SU-DHL-6 (cell line): ENCODE measurements around the gene BCLAF1.

Experiments
- H2AFZ ChIP-seq: fragments of 200-600 bp; sonication (generic); 2 replicates; pipeline ENCODE4 v1.6.1; 2014; ENCODE audit warnings: low read depth, mild to moderate bottlenecking, moderate library complexity, mixed read lengths, antibody characterized with exemption, low read length; ENCODE audit not compliant: severe bottlenecking
- H3F3A ChIP-seq: fragments of 200-600 bp; shearing (Covaris generic); 2 replicates; pipeline ENCODE4 v1.6.0; 2016; ENCODE audit warnings: antibody characterized with exemption, mild to moderate bottlenecking; ENCODE audit not compliant: insufficient read depth
- H3K27ac ChIP-seq: fragments of 200-600 bp; sonication (generic); 2 replicates; pipeline ENCODE4 v1.5.1; 2016; ENCODE audit warnings: low read depth, mild to moderate bottlenecking, low read length, moderate library complexity, mixed read lengths
- H3K27me3 ChIP-seq: fragments of 200-600 bp; sonication (generic), shearing (Covaris generic); 2 replicates; pipeline ENCODE4 v1.6.0; 2014; ENCODE audit warnings: mild to moderate bottlenecking, low read length
- H3K36me3 ChIP-seq: fragments of 200-600 bp; sonication (generic); 2 replicates; pipeline ENCODE4 v1.6.1; 2014; ENCODE audit warnings: mild to moderate bottlenecking, low read length, mixed read lengths
- H3K4me2 ChIP-seq: fragments of 300-600, 200-600 bp; shearing (Covaris generic), sonication (generic); 2 replicates; pipeline ENCODE4 v1.6.0; 2014; ENCODE audit warnings: low read length, low read depth, mild to moderate bottlenecking; ENCODE audit not compliant: poor library complexity, severe bottlenecking
- H3K4me3 ChIP-seq: fragments of 200-600 bp; sonication (generic); 2 replicates; pipeline ENCODE4 v1.5.1; 2014; ENCODE audit warnings: antibody characterized with exemption, low read length, mild to moderate bottlenecking, mixed read lengths; ENCODE audit not compliant: insufficient read depth, poor library complexity, severe bottlenecking
- H3K79me2 ChIP-seq: fragments of 200-600 bp; sonication (generic); 2 replicates; pipeline ENCODE4 v1.6.1; 2014; ENCODE audit warnings: mild to moderate bottlenecking, low read length, moderate library complexity; ENCODE audit not compliant: insufficient read depth
- H3K9ac ChIP-seq: fragments of 200-600 bp; sonication (generic); 2 replicates; pipeline ENCODE4 v1.7.0; 2014; ENCODE audit warnings: mild to moderate bottlenecking, low read length
- H3K9me2 ChIP-seq: fragments of 200-600 bp; sonication (generic); replicated peaks from 2 replicates; pipeline ENCODE4 v1.6.1; 2014; ENCODE audit warnings: low read length; ENCODE audit not compliant: insufficient read depth
- H3K9me3 ChIP-seq: fragments of 200-600 bp; sonication (generic); 2 replicates; pipeline ENCODE4 v1.6.1; 2014; ENCODE audit warnings: low read length, mixed read lengths; ENCODE audit not compliant: insufficient read depth
- H4K20me1 ChIP-seq: fragments of 200-600 bp; sonication (generic); 2 replicates; pipeline ENCODE4 v1.6.1; 2014; ENCODE audit warnings: low read depth, mild to moderate bottlenecking, antibody characterized with exemption, low read length, moderate library complexity, mixed read lengths
- CTCF ChIP-seq: fragments of 200-600 bp; sonication (generic); IDR thresholded peaks from one replicate; pipeline ENCODE4 v1.5.1; 2017; ENCODE audit warnings: antibody characterized with exemption, mild to moderate bottlenecking, low read length, moderate library complexity; ENCODE audit not compliant: insufficient read depth, poor library complexity, severe bottlenecking
- EZH2phosphoT487 ChIP-seq: fragments of 200-600 bp; sonication (generic), shearing (Covaris generic); conservative IDR thresholded peaks from 2 replicates; pipeline ENCODE4 v1.6.1; 2018; ENCODE audit warnings: mild to moderate bottlenecking, antibody characterized with exemption, low read length, moderate library complexity, mixed read lengths

BCLAF1 gene

GRCh38 chr6:136251394-136251793, 38.3 kb downstream of the BCLAF1 start:
- Histone ChIP-seq H3K9me2 (no peaks in the 10 kb centered on the region), H3K4me3 (peak overlapping the region; percentile 99), H3K9ac (no peak overlapping the region; the same call in 1 of the 2 replicates), H3K36me3 (peaks cover 20% of the 10 kb centered on the region), H3K4me2 (peak overlapping the region; percentile 87), H3F3A (peaks cover 47% of the 10 kb centered on the region), H3K9me3 (peaks cover 5% of the 10 kb centered on the region; the same call in 1 of the 2 replicates), H3K27me3 (no peaks in the 10 kb centered on the region), H2AFZ (no peak overlapping the region), H4K20me1 (0 out of 2 replicates have a peak, but pooled peaks cover 3% of the 10 kb centered on the region), H3K79me2 (peaks cover 34% of the 10 kb centered on the region), H3K27ac (no peak overlapping the region)
- no peak for TF ChIP-seq CTCF
- no peak for TF ChIP-seq EZH2phosphoT487

GRCh38 chr6:136250686-136251008, 39.0 kb downstream of the BCLAF1 start:
- Histone ChIP-seq H3K36me3 (peaks cover 20% of the 10 kb centered on the region), H3F3A (peaks cover 45% of the 10 kb centered on the region), H3K4me3 (peak overlapping the region; percentile 99), H3K9ac (peak overlapping the region; percentile 95), H3K9me3 (peaks cover 5% of the 10 kb centered on the region; the same call in 1 of the 2 replicates), H3K9me2 (no peaks in the 10 kb centered on the region), H3K79me2 (peaks cover 40% of the 10 kb centered on the region), H3K27me3 (no peaks in the 10 kb centered on the region), H4K20me1 (0 out of 2 replicates have a peak, but pooled peaks cover 3% of the 10 kb centered on the region), H2AFZ (peak overlapping the region; percentile 44), H3K4me2 (peak overlapping the region; percentile 87), H3K27ac (peak overlapping the region; percentile 50)
- TF ChIP-seq CTCF (no peak), EZH2phosphoT487 (no peak)

- H3K9me3 ChIP-seq: peaks cover 5% of the 10 kb centered on the region; the same call in 1 of the 2 replicates
- peaks cover 20% of the 10 kb centered on the region for H3K36me3 ChIP-seq
- no peak for TF ChIP-seq EZH2phosphoT487
- TF ChIP-seq CTCF: no peak
- peaks cover 43% of the 10 kb centered on the region for H3K79me2 ChIP-seq
- peaks cover 39% of the 10 kb centered on the region for H3F3A ChIP-seq
- peak within 1 kb of the TSS; percentile 87 for H3K4me2 ChIP-seq
- no peaks in the 10 kb centered on the region for H3K27me3 ChIP-seq
- H3K9ac ChIP-seq: peak within 1 kb of the TSS; percentile 95
- H4K20me1 ChIP-seq: 0 out of 2 replicates have a peak, but pooled peaks cover 3% of the 10 kb centered on the region
- peak within 1 kb of the TSS; percentile 99 for H3K4me3 ChIP-seq
- H3K27ac ChIP-seq: peak within 1 kb of the TSS; percentile 58
- peak within 1 kb of the TSS; percentile 87 for H2AFZ ChIP-seq
- H3K9me2 ChIP-seq: no peaks in the 10 kb centered on the region
Measured at GRCh38 chr6:136249811-136250685, 39.6 kb downstream of the BCLAF1 start, which contains the start of gene MTFR2. TSS of gene MTFR2 (minus strand) at chr6:136250311. CDS start at chr6:136249099, 1,212 bp downstream.
